ENCODE results near the gene ITGA6.

GRCh38 chr2:172425336-172425735 is 2.0 kb upstream of the ITGA6 start:
- TF ChIP-seq CTCF (IDR thresholded peaks at IDR 0.05) (no peak), POLR2AphosphoS5 (IDR thresholded peaks at IDR 0.05) (no peak)
